OCI-LY3 (cell line): ENCODE data around the gene BEAN1.

Experiments
- H2AFZ ChIP-seq: fragments of 200-600, 300-600 bp; shearing (Covaris generic); 2 replicates; pipeline ENCODE4 v1.6.0; 2014; ENCODE audit warnings: antibody characterized with exemption, low read depth, low read length
- H3K27ac ChIP-seq: fragments of 200-600, 300-600 bp; sonication (generic); 2 replicates; pipeline ENCODE4 v1.5.1; 2014; ENCODE audit warnings: mild to moderate bottlenecking, low read length, moderate library complexity, mixed read lengths
- H3K27me3 ChIP-seq: fragments of 200-600, 300-600 bp; sonication (generic); 2 replicates; pipeline ENCODE4 v1.6.1; 2014; ENCODE audit warnings: low read depth, low read length, mixed read lengths
- H3K36me3 ChIP-seq: fragments of 200-600, 300-600 bp; sonication (generic); replicated peaks from 2 replicates; pipeline ENCODE3; 2014; ENCODE audit warnings: low read depth, low read length, mixed read lengths
- H3K4me1 ChIP-seq: fragments of 300-600, 200-600 bp; sonication (generic); 2 replicates; pipeline ENCODE4 v1.6.1; 2014; ENCODE audit warnings: low read length, mixed read lengths
- H3K4me2 ChIP-seq: fragments of 200-600, 300-600 bp; sonication (generic); 2 replicates; pipeline ENCODE4 v1.6.1; 2014; ENCODE audit warnings: low read length, mixed read lengths
- H3K4me3 ChIP-seq: fragments of 300-600, 200-600 bp; sonication (generic); 2 replicates; pipeline ENCODE4 v1.5.1; 2014; ENCODE audit warnings: antibody characterized with exemption, mild to moderate bottlenecking, low read length, moderate library complexity
- H3K79me2 ChIP-seq: fragments of 300-600, 200-600 bp; shearing (Covaris generic); 2 replicates; pipeline ENCODE4 v1.6.1; 2014; ENCODE audit warnings: mild to moderate bottlenecking, low read length, mixed read lengths
- H3K9ac ChIP-seq: fragments of 300-600, 200-600 bp; shearing (Covaris generic); 2 replicates; pipeline ENCODE4 v1.6.0; 2014; ENCODE audit warnings: mild to moderate bottlenecking, low read length, moderate library complexity
- H3K9me3 ChIP-seq: fragments of 200-600, 300-600 bp; shearing (Covaris generic); 2 replicates; pipeline ENCODE4 v1.6.1; 2014; ENCODE audit warnings: low read length, mixed read lengths; ENCODE audit not compliant: insufficient read depth
- H4K20me1 ChIP-seq: fragments of 200-600, 300-600 bp; sonication (generic); 2 replicates; pipeline ENCODE4 v1.6.1; 2016; ENCODE audit warnings: low read length, mixed read lengths; ENCODE audit not compliant: insufficient read depth
- EZH2phosphoT487 ChIP-seq: fragments of 200-600 bp; shearing (Covaris generic); IDR thresholded peaks from 2 replicates; pipeline ENCODE4 v1.6.1; 2018; ENCODE audit warnings: antibody characterized with exemption, mixed run types, low read depth
- TF ChIP-seq, protein P1 (sequence below): fragments of 200-600, 300-600 bp; sonication (generic); IDR thresholded peaks from 2 replicates; pipeline ENCODE4 v1.5.1; 2014; ENCODE audit warnings: antibody characterized with exemption, low read length, low read depth

BEAN1 gene

DNA sequence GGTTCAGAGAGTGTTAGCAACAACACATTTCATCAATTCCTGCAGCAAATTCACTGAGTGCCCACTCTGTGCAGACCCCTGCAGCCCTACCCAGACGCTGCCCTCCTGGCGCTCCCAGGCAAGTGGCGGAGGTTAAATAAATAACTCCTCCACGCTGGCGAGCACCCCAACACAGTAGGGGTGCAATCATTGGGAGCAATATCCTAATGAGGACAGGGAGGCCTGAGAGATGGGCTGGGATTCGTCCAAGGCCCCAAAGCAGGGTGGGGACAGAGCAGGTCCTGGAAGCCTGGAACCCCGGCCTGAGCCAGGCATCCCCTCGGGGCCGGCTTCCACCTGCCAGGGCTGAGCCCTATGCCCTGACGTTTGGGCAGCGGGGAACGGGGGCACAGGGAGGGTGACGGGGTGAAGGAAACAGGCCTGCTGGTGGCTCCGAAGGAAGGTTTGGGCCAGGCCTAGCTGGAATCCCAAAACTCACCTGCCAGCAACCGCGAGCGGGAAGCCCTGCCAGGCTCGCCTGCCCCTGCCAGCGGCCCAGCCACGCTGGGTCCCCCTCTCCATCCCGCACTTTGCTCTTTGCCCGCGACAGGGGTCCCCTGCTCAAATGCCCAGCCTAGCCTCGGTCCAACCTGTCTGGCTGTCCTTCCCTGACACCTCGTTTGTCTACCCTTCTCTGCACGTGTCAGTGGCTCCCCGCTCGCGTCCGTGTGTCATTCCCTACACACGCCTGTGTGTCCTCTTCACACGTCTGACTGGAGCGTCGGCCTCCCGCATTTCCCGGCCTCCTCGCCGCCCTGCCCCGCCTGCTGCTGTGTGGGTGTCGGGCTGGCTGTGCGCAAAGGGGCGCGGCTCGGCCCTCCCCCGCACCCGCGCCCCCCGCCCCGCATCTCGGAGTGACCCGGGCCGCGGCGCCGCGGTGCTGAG lies 721 bp upstream of the BEAN1 start:
- Histone ChIP-seq H3K36me3 (no peaks in the 10 kb centered on the region), H3K4me1 (no peaks in the 10 kb centered on the region), H3K9me3 (no peaks in the 10 kb centered on the region), H4K20me1 (no peaks in the 10 kb centered on the region), H3K27ac (no peak overlapping the region), H2AFZ (no peak overlapping the region), H3K79me2 (no peaks in the 10 kb centered on the region), H3K4me2 (no peak overlapping the region), H3K4me3 (no peak overlapping the region), H3K27me3 (peaks cover 8% of the 10 kb centered on the region), H3K9ac (no peak overlapping the region)
- TF ChIP-seq EZH2phosphoT487, result no peak
- TF ChIP-seq, protein P1, sequence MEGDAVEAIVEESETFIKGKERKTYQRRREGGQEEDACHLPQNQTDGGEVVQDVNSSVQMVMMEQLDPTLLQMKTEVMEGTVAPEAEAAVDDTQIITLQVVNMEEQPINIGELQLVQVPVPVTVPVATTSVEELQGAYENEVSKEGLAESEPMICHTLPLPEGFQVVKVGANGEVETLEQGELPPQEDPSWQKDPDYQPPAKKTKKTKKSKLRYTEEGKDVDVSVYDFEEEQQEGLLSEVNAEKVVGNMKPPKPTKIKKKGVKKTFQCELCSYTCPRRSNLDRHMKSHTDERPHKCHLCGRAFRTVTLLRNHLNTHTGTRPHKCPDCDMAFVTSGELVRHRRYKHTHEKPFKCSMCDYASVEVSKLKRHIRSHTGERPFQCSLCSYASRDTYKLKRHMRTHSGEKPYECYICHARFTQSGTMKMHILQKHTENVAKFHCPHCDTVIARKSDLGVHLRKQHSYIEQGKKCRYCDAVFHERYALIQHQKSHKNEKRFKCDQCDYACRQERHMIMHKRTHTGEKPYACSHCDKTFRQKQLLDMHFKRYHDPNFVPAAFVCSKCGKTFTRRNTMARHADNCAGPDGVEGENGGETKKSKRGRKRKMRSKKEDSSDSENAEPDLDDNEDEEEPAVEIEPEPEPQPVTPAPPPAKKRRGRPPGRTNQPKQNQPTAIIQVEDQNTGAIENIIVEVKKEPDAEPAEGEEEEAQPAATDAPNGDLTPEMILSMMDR, result no peak

DNA sequence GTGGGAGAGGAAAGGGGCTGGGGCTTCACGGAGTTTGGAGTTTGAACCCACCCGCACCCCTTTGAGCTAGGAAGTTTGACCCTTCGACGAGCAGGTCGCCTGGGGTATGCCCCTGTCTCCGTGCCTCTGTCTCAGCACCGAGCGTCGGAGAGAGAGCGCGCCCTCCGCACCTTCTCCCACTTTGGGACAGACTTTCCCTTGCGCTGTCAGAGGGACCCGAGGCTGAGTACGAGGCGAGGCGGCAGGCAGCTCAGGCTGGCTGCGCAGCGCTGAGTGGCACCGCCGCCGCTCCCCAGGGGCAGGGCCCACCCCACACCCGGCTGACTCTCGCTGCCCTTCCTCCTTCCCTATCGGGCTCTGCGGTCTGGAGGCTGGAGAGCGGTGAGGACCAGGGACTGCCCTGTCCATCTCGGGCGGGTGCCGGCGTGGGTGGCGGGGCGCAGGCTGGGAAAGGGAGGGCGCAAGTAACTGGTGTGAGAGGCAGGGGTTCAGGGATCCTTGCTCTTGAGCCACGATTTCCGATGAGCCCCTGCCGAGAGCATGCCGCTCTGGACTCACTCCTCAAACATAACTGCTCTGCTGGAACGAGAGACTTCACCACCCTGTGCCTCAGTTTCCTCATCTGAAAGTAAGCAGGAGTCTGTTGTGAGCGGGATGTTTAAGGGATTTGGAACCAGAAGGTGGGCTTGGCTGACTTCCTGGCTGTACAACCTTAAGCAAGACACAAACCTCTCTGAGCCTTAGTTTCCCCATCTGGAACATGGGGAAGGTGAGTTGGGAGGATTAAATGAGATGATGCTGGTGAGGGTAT lies 981 bp downstream of the BEAN1 start:
- Histone ChIP-seq H3K9ac (no peak overlapping the region), H3K79me2 (no peaks in the 10 kb centered on the region), H2AFZ (no peak overlapping the region), H3K27me3 (peaks cover 21% of the 10 kb centered on the region), H3K36me3 (no peaks in the 10 kb centered on the region), H3K9me3 (no peaks in the 10 kb centered on the region), H3K4me3 (no peak overlapping the region), H3K4me2 (no peak overlapping the region), H3K4me1 (no peaks in the 10 kb centered on the region), H4K20me1 (no peaks in the 10 kb centered on the region), H3K27ac (no peak overlapping the region)
- TF ChIP-seq, protein P1, result no peak
- no peak for TF ChIP-seq EZH2phosphoT487

DNA sequence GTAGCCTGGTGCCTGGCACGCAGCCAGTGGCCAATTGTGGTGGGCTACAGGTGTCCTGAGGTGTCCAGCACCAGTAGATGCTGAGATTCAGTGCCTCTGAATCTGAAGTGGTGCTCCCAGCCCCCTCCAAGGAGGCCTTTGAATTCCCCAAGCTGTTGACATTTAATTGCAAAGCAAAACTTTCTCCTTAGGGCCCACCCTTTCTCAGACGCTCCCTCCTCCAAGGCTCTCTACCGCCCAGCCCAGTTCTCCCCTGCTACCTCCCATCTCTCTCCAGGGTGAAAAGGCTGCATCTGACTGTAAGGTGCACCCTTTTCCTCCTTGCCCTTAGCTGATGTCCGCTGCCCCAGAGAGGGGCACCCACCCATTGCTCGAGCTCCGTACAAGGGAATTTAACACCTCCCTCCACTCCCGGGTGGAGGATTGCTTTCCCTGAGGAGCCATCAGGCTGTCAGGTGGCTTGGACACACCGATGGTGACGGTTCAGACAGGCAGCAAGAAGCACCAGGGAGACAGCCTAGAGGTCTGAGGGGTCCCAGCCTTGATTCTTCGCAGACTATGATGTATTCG lies 1.7 kb downstream of the BEAN1 start:
- H4K20me1 ChIP-seq, result no peaks in the 10 kb centered on the region
- H3K9ac ChIP-seq, result no peak overlapping the region
- no peaks in the 10 kb centered on the region for H3K9me3 ChIP-seq
- no peaks in the 10 kb centered on the region for H3K36me3 ChIP-seq
- no peak overlapping the region for H3K4me3 ChIP-seq
- H3K79me2 ChIP-seq, result no peaks in the 10 kb centered on the region
- no peak overlapping the region for H3K4me2 ChIP-seq
- no peak for TF ChIP-seq EZH2phosphoT487
- H3K27me3 ChIP-seq, result peaks cover 26% of the 10 kb centered on the region
- no peaks in the 10 kb centered on the region for H3K4me1 ChIP-seq
- H2AFZ ChIP-seq, result no peak overlapping the region
- no peak overlapping the region for H3K27ac ChIP-seq

DNA sequence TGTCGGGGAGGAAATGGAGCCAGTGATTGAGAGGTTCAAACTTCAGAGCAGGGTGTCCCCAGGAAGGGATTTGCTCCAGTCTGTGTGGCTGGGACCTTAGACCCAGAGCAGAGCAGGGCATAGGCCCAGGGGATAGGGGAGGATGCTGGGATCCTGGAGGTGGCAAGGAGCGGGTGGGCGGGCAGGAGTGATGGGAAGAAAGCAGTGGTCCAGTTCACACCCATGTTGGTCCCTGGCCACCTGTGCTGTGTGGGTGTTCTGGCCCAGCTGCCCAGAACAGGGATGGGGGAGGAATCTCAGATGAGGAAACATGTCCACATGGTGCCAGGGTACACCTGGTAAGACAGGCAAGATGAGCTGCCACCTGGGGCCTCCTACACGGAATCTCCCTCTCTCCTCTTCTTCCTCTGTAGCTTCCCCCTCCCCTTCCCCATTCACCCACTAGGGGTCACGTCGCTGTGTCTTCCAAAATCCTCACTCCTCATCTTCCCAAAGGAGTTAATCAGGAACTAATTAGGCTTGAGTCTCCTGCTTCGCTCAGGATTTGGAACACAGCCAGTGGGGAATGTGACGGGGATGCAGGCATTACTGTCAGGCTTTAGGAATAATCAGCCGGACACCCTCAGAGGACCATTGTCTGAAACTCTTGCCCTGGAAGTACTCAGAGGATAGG lies 2.3 kb downstream of the BEAN1 start:
- H3K4me1 ChIP-seq, result no peaks in the 10 kb centered on the region
- TF ChIP-seq, protein P1, result no peak; the same call in 1 of the 2 replicates
- no peak for TF ChIP-seq EZH2phosphoT487
- H3K27ac ChIP-seq, result no peak overlapping the region
- no peaks in the 10 kb centered on the region for H3K79me2 ChIP-seq
- no peaks in the 10 kb centered on the region for H3K9me3 ChIP-seq
- H3K4me3 ChIP-seq, result no peak overlapping the region
- no peak overlapping the region for H2AFZ ChIP-seq
- no peaks in the 10 kb centered on the region for H3K36me3 ChIP-seq
- no peak overlapping the region for H3K4me2 ChIP-seq
- H3K27me3 ChIP-seq, result peaks cover 26% of the 10 kb centered on the region
- no peaks in the 10 kb centered on the region for H4K20me1 ChIP-seq
- no peak overlapping the region for H3K9ac ChIP-seq
